Adrenal gland (tissue), 12 donors: Measurements from ENCODE around the gene UPK3BL2. TPM values are rescaled to one million over a fixed set of nuclear protein-coding genes. Genes with fewer than 3 reads are reported as not detected.
"Not testable (repeated sequence)": the region's sequence is repeated elsewhere in the genome, so short reads cannot be mapped to it uniquely, and the experiment has no call there.

Experiments
- DNase-seq, 7 donors: peaks; one replicate each; pipeline ENCODE4 v3.0.0-alpha.2; 2019 to 2020
- H3K27ac ChIP-seq, 5 donors: fragments of 200-600 bp; sonication (generic) in 4 of 5; 1 replicate in 3 of 5; 2 replicates in 2 of 5; pipeline versions ENCODE4 v1.5.1 to v1.8.0; 2016 to 2020; ENCODE audit warnings: mild to moderate bottlenecking in 1 of 5
- H3K27me3 ChIP-seq: fragments of 200-600 bp; 2 replicates; pipeline ENCODE4 v1.8.0; 2021
- H3K36me3 ChIP-seq, 2 donors: fragments of 200-600 bp; replicated peaks in 1 of 2; 1 replicate in 1 of 2; 2 replicates in 1 of 2; pipeline versions ENCODE4 v1.5.1 to v1.8.0; 2018 to 2022
- H3K4me1 ChIP-seq, 2 donors: fragments of 200-600 bp; replicated peaks in 1 of 2; 1 replicate in 1 of 2; 2 replicates in 1 of 2; pipeline versions ENCODE4 v1.5.1 to v1.8.0; 2018 to 2021
- H3K4me3 ChIP-seq, 4 donors: fragments of 200-600 bp; sonication (generic) in 3 of 4; one replicate each; pipeline ENCODE4 v1.5.1; 2016 to 2018
- H3K9me3 ChIP-seq, 3 donors: fragments of 200-600 bp; sonication (generic) in 1 of 3; replicated peaks in 1 of 3; 1 replicate in 2 of 3; 2 replicates in 1 of 3; pipeline versions ENCODE4 v1.5.1 to v1.8.0; 2016 to 2021
- WGBS, 4 donors: extraction: QIAGEN DNeasy Blood & Tissue Kit in 2 of 4; methylation state at CpG; one replicate each; pipeline versions ENCODE4 v1.1.5 to v1.1.7; 2013 to 2017; 5-methylcytosine and 5-hydroxymethylcytosine counted together
- intact Hi-C, 2 donors: fragments of 100-400 bp; cut with DNase I; formaldehyde crosslinking; loops; one replicate each; pipeline versions ENCODE4 v1.14.1 to v1.15.0; 2022 to 2023
- polyA plus RNA-seq, 3 donors: library from polyadenylated mRNA; stranded (reverse); fragments of 200-250 nt in 2 of 3; fragments of 350-450 nt in 1 of 3; fragmentation: Illumina TruSeq in 1 of 3; extraction: RNeasy Lipid Tissue Mini Kit (QIAGEN cat#74804) in 1 of 3; gene quantifications; one replicate each; pipeline ENCODE4 v1.2.3, GENCODE V29; 2013 to 2014
- total RNA-seq, 9 donors: library from RNA; depleted of rRNA in 4 of 9; stranded (reverse); fragments of >200 nt in 4 of 9; fragments of 120-200 nt in 1 of 9; fragmentation: NEBNext Ultra II Directional in 1 of 9; extraction: Animal tissue kit (Norgen Biotek cat#: 25700) in 1 of 9; gene quantifications; one replicate each; pipeline versions ENCODE4 v1.1.0 to v1.2.4, GENCODE V29; 2013 to 2023
- donor health status: healthy with polysubstance abuse.
- donor health status: Bipolar disorder and iron deficiency.
- donor health status: DM: yes; HTN: yes; CAD: no.
- donor health status: DM: no; HTN: no; CAD: no.
- donor health status: DM: no; HTN: no; CAD: no.
- donor health status: DM: yes; HTN: yes; CAD: no.

UPK3BL2 gene
- total and polyA plus RNA-seq, 12 donors: 0.41 to 62.9 (median 5.5) TPM

GRCh38 chr7:102496861-102497260, 46.6 kb downstream of the UPK3BL2 start:
- 31 to 71% (median 44%) methylated on average over 3 of the region's 10 CpGs for WGBS, 4 donors
- H3K36me3 ChIP-seq, intact Hi-C loops, H3K27ac ChIP-seq, H3K4me1 ChIP-seq, H3K27me3 ChIP-seq, H3K9me3 ChIP-seq, H3K4me3 ChIP-seq: not testable (repeated sequence)
- peak in 5 of 7 donors; percentile 19 to 34 (median 24) for DNase-seq

- intact Hi-C loops, H3K27ac ChIP-seq, H3K9me3 ChIP-seq, H3K27me3 ChIP-seq, H3K36me3 ChIP-seq, DNase-seq, H3K4me3 ChIP-seq, H3K4me1 ChIP-seq: not testable (repeated sequence)
- no CpG with 5 or more reads among the region's 67 CpGs for WGBS, 4 donors
Observed at GRCh38 chr7:102494473-102495149, 48.9 kb downstream of the UPK3BL2 start.

- H3K36me3 ChIP-seq, intact Hi-C loops, H3K27me3 ChIP-seq, H3K4me3 ChIP-seq, H3K9me3 ChIP-seq, H3K27ac ChIP-seq, H3K4me1 ChIP-seq: not testable (repeated sequence)
- WGBS, 4 donors: 47 to 48% methylated on average over 5 to 6 of the region's 15 CpGs; no CpG with 5 or more reads in 2 of the 4 donors
- DNase-seq: peak in 3 of 7 donors; percentile 18 to 53 (median 29)
Observed at GRCh38 chr7:102494026-102494425, 49.5 kb downstream of the UPK3BL2 start.

GRCh38 chr7:102493220-102493935, 50.1 kb downstream of the UPK3BL2 start:
- WGBS, 4 donors: 70% methylated on average over 2 of the region's 33 CpGs; no CpG with 5 or more reads in 3 of the 4 donors
- H3K27ac ChIP-seq, H3K9me3 ChIP-seq, H3K4me3 ChIP-seq, H3K36me3 ChIP-seq, H3K4me1 ChIP-seq, intact Hi-C loops, H3K27me3 ChIP-seq: not testable (repeated sequence)
- peak in 2 of 7 donors; percentile 20 to 61 for DNase-seq

GRCh38 chr7:102490529-102491075, 52.9 kb downstream of the UPK3BL2 start:
- peak; percentile 27 to 78 (median 55) for DNase-seq

More at GRCh38 chr7:102490529-102491075, 52.9 kb downstream of the UPK3BL2 start:
- H3K27ac ChIP-seq, H3K4me3 ChIP-seq, H3K9me3 ChIP-seq, H3K4me1 ChIP-seq, H3K27me3 ChIP-seq, intact Hi-C loops, H3K36me3 ChIP-seq: not testable (repeated sequence)
- 85 to 95% (median 87%) methylated on average over 2 to 3 of the region's 12 CpGs; no CpG with 5 or more reads in 1 of the 4 donors for WGBS, 4 donors

Other genes starting within 250 kb of the UPK3BL2 start
- under 1 TPM in 1 of 9 donors, not detected in 8; 0.11 TPM for gene SPDYE6, start 187.3 kb downstream of the UPK3BL2 start, total RNA-seq
- not detected for gene SPDYE6, start 187.3 kb downstream of the UPK3BL2 start, polyA plus RNA-seq
- 10 to 100 TPM; 19.4 to 54.7 (median 30.6) TPM for gene PRKRIP1, start 147.3 kb downstream of the UPK3BL2 start, total RNA-seq
- 100 to 1,000 TPM in 1 of 3 donors, 10 to 100 TPM in 2; 27.7 to 114 (median 65.9) TPM for gene PRKRIP1, start 147.3 kb downstream of the UPK3BL2 start, polyA plus RNA-seq
- gene ORAI2, start 110.1 kb downstream of the UPK3BL2 start, total RNA-seq: 100 to 1,000 TPM in 1 of 9 donors, 10 to 100 TPM in 7, 1 to 10 TPM in 1; 6.9 to 110 (median 41.1) TPM
- 10 to 100 TPM in 1 of 3 donors, 1 to 10 TPM in 2; 7.0 to 12.7 (median 7.0) TPM for gene ORAI2, start 110.1 kb downstream of the UPK3BL2 start, polyA plus RNA-seq
- 10 to 100 TPM; 12.1 to 37.4 (median 12.8) TPM for gene ALKBH4, start 78.8 kb downstream of the UPK3BL2 start, total RNA-seq
- gene ALKBH4, start 78.8 kb downstream of the UPK3BL2 start, polyA plus RNA-seq: 1 to 10 TPM; 6.0 to 9.2 (median 9.1) TPM
- 10 to 100 TPM; 13.0 to 48.9 (median 24.9) TPM for gene LRWD1, start 78.7 kb downstream of the UPK3BL2 start, total RNA-seq
- gene LRWD1, start 78.7 kb downstream of the UPK3BL2 start, polyA plus RNA-seq: 10 to 100 TPM in 2 of 3 donors, 1 to 10 TPM in 1; 7.3 to 24.5 (median 22.9) TPM
- 10 to 100 TPM; 15.0 to 79.4 (median 54.2) TPM for gene POLR2J, start 64.8 kb downstream of the UPK3BL2 start, total RNA-seq
- gene POLR2J, start 64.8 kb downstream of the UPK3BL2 start, polyA plus RNA-seq: 100 to 1,000 TPM in 2 of 3 donors, 10 to 100 TPM in 1; 75.8 to 295 (median 172) TPM
- gene RASA4B, start 25.9 kb downstream of the UPK3BL2 start, total RNA-seq: 10 to 100 TPM; 12.1 to 40.5 (median 22.9) TPM
- 100 to 1,000 TPM in 1 of 3 donors, 10 to 100 TPM in 1, 1 to 10 TPM in 1; 1.9 to 150 (median 66.8) TPM for gene RASA4B, start 25.9 kb downstream of the UPK3BL2 start, polyA plus RNA-seq
- under 1 TPM in 2 of 9 donors, not detected in 7; 0.15 to 0.29 TPM for gene SPDYE2, start 7.5 kb upstream of the UPK3BL2 start, total RNA-seq
- gene SPDYE2, start 7.5 kb upstream of the UPK3BL2 start, polyA plus RNA-seq: under 1 TPM in 1 of 3 donors, not detected in 2; 0.17 TPM
- gene POLR2J3, start 28.9 kb upstream of the UPK3BL2 start, total RNA-seq: 10 to 100 TPM in 8 of 9 donors, 1 to 10 TPM in 1; 2.0 to 37.4 (median 18.4) TPM
- gene POLR2J3, start 28.9 kb upstream of the UPK3BL2 start, polyA plus RNA-seq: 100 to 1,000 TPM in 2 of 3 donors, 10 to 100 TPM in 1; 47.0 to 221 (median 106) TPM
- gene RASA4, start 73.1 kb upstream of the UPK3BL2 start, total RNA-seq: 100 to 1,000 TPM in 1 of 9 donors, 10 to 100 TPM in 8; 18.3 to 118 (median 51.2) TPM
- 100 to 1,000 TPM in 2 of 3 donors, 1 to 10 TPM in 1; 8.3 to 197 (median 115) TPM for gene RASA4, start 73.1 kb upstream of the UPK3BL2 start, polyA plus RNA-seq
- 10 to 100 TPM in 7 of 9 donors, 1 to 10 TPM in 2; 3.4 to 27.7 (median 14.1) TPM for gene UPK3BL1, start 99.1 kb upstream of the UPK3BL2 start, total RNA-seq
- 100 to 1,000 TPM in 2 of 3 donors, 10 to 100 TPM in 1; 11.3 to 137 (median 132) TPM for gene UPK3BL1, start 99.1 kb upstream of the UPK3BL2 start, polyA plus RNA-seq
- not detected for gene SPDYE2B, start 106.6 kb upstream of the UPK3BL2 start, total RNA-seq
- not detected for gene SPDYE2B, start 106.6 kb upstream of the UPK3BL2 start, polyA plus RNA-seq
- gene POLR2J2, start 128.0 kb upstream of the UPK3BL2 start, total RNA-seq: 1 to 10 TPM in 7 of 9 donors, under 1 TPM in 1, not detected in 1; 0.55 to 8.6 (median 3.0) TPM
- gene POLR2J2, start 128.0 kb upstream of the UPK3BL2 start, polyA plus RNA-seq: 1 to 10 TPM; 3.9 to 4.1 (median 4.1) TPM
- 10 to 100 TPM in 7 of 9 donors, 1 to 10 TPM in 2; 6.1 to 25.6 (median 11.2) TPM for gene FAM185A, start 205.3 kb upstream of the UPK3BL2 start, total RNA-seq
- gene FAM185A, start 205.3 kb upstream of the UPK3BL2 start, polyA plus RNA-seq: 1 to 10 TPM; 5.9 to 8.5 (median 6.0) TPM